PFSK-1 (cell line): ENCODE results near the gene BPGM.

Source experiments
- FOXP2 ChIP-seq: optimal IDR thresholded peaks from 2 replicates; pipeline ENCODE3; 2011; ENCODE audit warnings: borderline replicate concordance, control low read depth, inconsistent platforms; ENCODE audit not compliant: insufficient read depth; ENCODE audit errors: extremely low read length, extremely low read depth
- POLR2AphosphoS5 ChIP-seq: IDR thresholded peaks from 2 replicates; pipeline ENCODE4 v1.6.1; 2012; ENCODE audit warnings: low read depth, mild to moderate bottlenecking, control low read depth, low read length, moderate library complexity
- REST ChIP-seq, 2 experiments: IDR thresholded peaks; 2 replicates each; pipeline versions ENCODE4 v1.6.1 to v1.8.0; 2011 to 2012; ENCODE audit warnings: low read depth in 2 of 2, low read length in 2 of 2, control low read depth in 1 of 2, inconsistent platforms in 1 of 2, mild to moderate bottlenecking in 1 of 2, moderate library complexity in 1 of 2; ENCODE audit not compliant: insufficient read depth in 1 of 2
- SIN3A ChIP-seq: IDR thresholded peaks from 2 replicates; pipeline ENCODE4 v1.6.1; 2012; ENCODE audit warnings: mild to moderate bottlenecking, low read length, moderate library complexity, borderline replicate concordance; ENCODE audit not compliant: insufficient read depth
- TAF1 ChIP-seq: IDR thresholded peaks from 2 replicates; pipeline ENCODE4 v1.6.1; 2012; ENCODE audit warnings: low read length, control low read depth, borderline replicate concordance; ENCODE audit not compliant: insufficient read depth

The BPGM gene

GRCh38 chr7:134676743-134677142 is 30.1 kb downstream of the BPGM start:
- no peak for TF ChIP-seq SIN3A
- TF ChIP-seq POLR2AphosphoS5, result no peak
- TF ChIP-seq REST (IDR thresholded peaks at IDR 0.05; ENCODE audit: insufficient read depth in 1 of 2, low read depth in 2 of 2, low read length in 2 of 2), result no peak
- no peak for TF ChIP-seq FOXP2
- TF ChIP-seq TAF1, result no peak

- TF ChIP-seq SIN3A, result no peak
Measured at GRCh38 chr7:134678115-134678514, 31.5 kb downstream of the BPGM start.

GRCh38 chr7:134679006-134679405 is 32.4 kb downstream of the BPGM start:
- no peak for TF ChIP-seq FOXP2
- TF ChIP-seq POLR2AphosphoS5, result no peak
- TF ChIP-seq TAF1, result no peak
- TF ChIP-seq REST (IDR thresholded peaks at IDR 0.05; ENCODE audit: insufficient read depth in 1 of 2, low read depth in 2 of 2, low read length in 2 of 2), result no peak
- TF ChIP-seq SIN3A, result no peak

GRCh38 chr7:134684165-134684564 is 37.5 kb downstream of the BPGM start:
- TF ChIP-seq FOXP2, result no peak
- TF ChIP-seq TAF1, result no peak
- TF ChIP-seq SIN3A, result no peak
- no peak for TF ChIP-seq POLR2AphosphoS5
- TF ChIP-seq REST (IDR thresholded peaks at IDR 0.05; ENCODE audit: insufficient read depth in 1 of 2, low read depth in 2 of 2, low read length in 2 of 2), result no peak

- TF ChIP-seq REST (IDR thresholded peaks at IDR 0.05; ENCODE audit: insufficient read depth in 1 of 2, low read depth in 2 of 2, low read length in 2 of 2) (no peak), POLR2AphosphoS5 (no peak), SIN3A (no peak), TAF1 (no peak), FOXP2 (no peak)
Measured at GRCh38 chr7:134685250-134685649, 38.6 kb downstream of the BPGM start.
